ENCODE data around the gene PZP.

DNA sequence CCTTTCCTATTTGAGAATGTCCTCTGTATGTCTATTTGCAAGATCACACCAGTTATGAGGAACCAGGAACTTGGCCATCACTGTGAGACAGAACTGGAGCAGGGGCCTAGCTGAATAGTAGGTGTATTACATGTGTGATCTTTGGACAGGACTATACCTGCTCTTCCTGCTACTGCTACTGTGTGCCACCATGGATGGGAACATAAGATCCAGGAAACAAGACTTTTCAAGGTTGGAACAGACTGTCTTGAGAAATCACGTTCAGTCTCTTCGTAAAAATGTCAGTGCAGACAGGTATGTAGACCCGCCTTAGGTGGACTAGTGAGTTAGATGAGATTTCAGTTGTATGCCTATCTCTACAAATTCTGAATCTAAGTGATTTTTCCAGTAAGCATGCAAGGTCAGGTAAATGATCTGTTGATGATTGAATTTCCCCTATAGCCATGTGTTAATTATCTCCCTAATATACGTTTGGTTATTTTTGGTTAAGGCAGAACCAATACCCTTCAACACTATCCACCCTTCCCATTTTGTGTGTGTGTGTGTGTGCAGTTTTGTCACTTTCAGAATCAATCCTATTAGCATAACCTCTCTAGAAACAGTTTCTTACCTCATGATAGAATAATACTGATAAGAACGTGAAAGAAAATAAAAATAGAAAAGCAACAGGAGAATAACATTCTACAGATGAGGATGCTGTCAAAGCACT, 99.5 kb downstream of the PZP start:
- TF ChIP-seq, protein P1, sequence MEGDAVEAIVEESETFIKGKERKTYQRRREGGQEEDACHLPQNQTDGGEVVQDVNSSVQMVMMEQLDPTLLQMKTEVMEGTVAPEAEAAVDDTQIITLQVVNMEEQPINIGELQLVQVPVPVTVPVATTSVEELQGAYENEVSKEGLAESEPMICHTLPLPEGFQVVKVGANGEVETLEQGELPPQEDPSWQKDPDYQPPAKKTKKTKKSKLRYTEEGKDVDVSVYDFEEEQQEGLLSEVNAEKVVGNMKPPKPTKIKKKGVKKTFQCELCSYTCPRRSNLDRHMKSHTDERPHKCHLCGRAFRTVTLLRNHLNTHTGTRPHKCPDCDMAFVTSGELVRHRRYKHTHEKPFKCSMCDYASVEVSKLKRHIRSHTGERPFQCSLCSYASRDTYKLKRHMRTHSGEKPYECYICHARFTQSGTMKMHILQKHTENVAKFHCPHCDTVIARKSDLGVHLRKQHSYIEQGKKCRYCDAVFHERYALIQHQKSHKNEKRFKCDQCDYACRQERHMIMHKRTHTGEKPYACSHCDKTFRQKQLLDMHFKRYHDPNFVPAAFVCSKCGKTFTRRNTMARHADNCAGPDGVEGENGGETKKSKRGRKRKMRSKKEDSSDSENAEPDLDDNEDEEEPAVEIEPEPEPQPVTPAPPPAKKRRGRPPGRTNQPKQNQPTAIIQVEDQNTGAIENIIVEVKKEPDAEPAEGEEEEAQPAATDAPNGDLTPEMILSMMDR (IDR thresholded peaks at IDR 0.05) = no peak
- TF ChIP-seq POLR2AphosphoS5 (IDR thresholded peaks at IDR 0.05) = no peak
